RCC 7860 (cell line): ENCODE measurements around the gene ZDHHC21.
A peak's percentile ranks its signal among the peaks of the same experiment; 100 is the strongest.
"Not testable (repeated sequence)": the region's sequence is repeated elsewhere in the genome, so short reads cannot be mapped to it uniquely, and the experiment has no call there.

ENCODE experiments used
- DNase-seq: peaks from one replicate; pipeline ENCODE4 v3.0.0-alpha.2; 2015; ENCODE audit warnings: low spot score
- FAIRE-seq: peaks from 2 replicates; lab custom pipeline; 2012; peaks lifted over from hg19 to GRCh38; lab: Jason Lieb, UNC

ZDHHC21 gene

GRCh38 chr9:14686168-14686567, 7.1 kb downstream of the ZDHHC21 start:
- FAIRE-seq (no peak), DNase-seq (no peak)

- DNase-seq, FAIRE-seq: not testable (repeated sequence)
Measured at GRCh38 chr9:14682616-14683015, 10.6 kb downstream of the ZDHHC21 start.

GRCh38 chr9:14678776-14679175, 14.5 kb downstream of the ZDHHC21 start:
- FAIRE-seq (no peak), DNase-seq (no peak)

GRCh38 chr9:14677872-14678271, 15.4 kb downstream of the ZDHHC21 start:
- DNase-seq (no peak), FAIRE-seq (no peak)

- DNase-seq: no peak
- FAIRE-seq: no peak
Measured at GRCh38 chr9:14677396-14677795, 15.8 kb downstream of the ZDHHC21 start.

- FAIRE-seq (no peak), DNase-seq (no peak)
Measured at GRCh38 chr9:14674630-14675029, 18.6 kb downstream of the ZDHHC21 start.

GRCh38 chr9:14671377-14671776, 21.9 kb downstream of the ZDHHC21 start:
- FAIRE-seq (no peak), DNase-seq (no peak)

- DNase-seq (no peak), FAIRE-seq (no peak)
Measured at GRCh38 chr9:14670718-14671117, 22.5 kb downstream of the ZDHHC21 start.

- DNase-seq, FAIRE-seq: not testable (repeated sequence)
Measured at GRCh38 chr9:14664022-14664421, 29.2 kb downstream of the ZDHHC21 start.

- DNase-seq (no peak), FAIRE-seq (no peak)
Measured at GRCh38 chr9:14662060-14662453, 31.2 kb downstream of the ZDHHC21 start.

GRCh38 chr9:14661421-14662059, 31.7 kb downstream of the ZDHHC21 start:
- DNase-seq (no peak), FAIRE-seq (peak; percentile 42)

- FAIRE-seq (no peak), DNase-seq (no peak)
Measured at GRCh38 chr9:14660721-14661120, 32.5 kb downstream of the ZDHHC21 start.

GRCh38 chr9:14654932-14655331, 38.3 kb downstream of the ZDHHC21 start:
- DNase-seq (no peak), FAIRE-seq (no peak)

- FAIRE-seq: no peak
- DNase-seq: no peak
Measured at GRCh38 chr9:14653511-14653910, 39.7 kb downstream of the ZDHHC21 start.

GRCh38 chr9:14652729-14653377, 40.4 kb downstream of the ZDHHC21 start:
- peak; percentile 40 for FAIRE-seq
- peak; percentile 5 for DNase-seq

GRCh38 chr9:14650596-14650995, 42.6 kb downstream of the ZDHHC21 start:
- FAIRE-seq (no peak), DNase-seq (no peak)

GRCh38 chr9:14645648-14646047, 47.6 kb downstream of the ZDHHC21 start:
- DNase-seq (no peak), FAIRE-seq (no peak)

- FAIRE-seq (no peak), DNase-seq (no peak)
Measured at GRCh38 chr9:14640967-14641366, 52.3 kb downstream of the ZDHHC21 start.

GRCh38 chr9:14640294-14640693, 52.9 kb downstream of the ZDHHC21 start:
- no peak for DNase-seq
- peak; percentile 28 for FAIRE-seq

- FAIRE-seq (no peak), DNase-seq (no peak)
Measured at GRCh38 chr9:14633906-14634565, 59.2 kb downstream of the ZDHHC21 start.

GRCh38 chr9:14633148-14633547, 60.1 kb downstream of the ZDHHC21 start:
- DNase-seq (no peak), FAIRE-seq (no peak)

GRCh38 chr9:14627513-14627912, 65.7 kb downstream of the ZDHHC21 start:
- FAIRE-seq (no peak), DNase-seq (no peak)
